Right ventricle myocardium inferior (tissue), 1 donor: ENCODE measurements around the gene LONP1. TPM values are rescaled to one million over a fixed set of nuclear protein-coding genes. Genes with fewer than 3 reads are reported as not detected.
"Not testable (repeated sequence)": the region's sequence is repeated elsewhere in the genome, so short reads cannot be mapped to it uniquely, and the experiment has no call there.

ENCODE experiments used
- ATAC-seq: fragments of 200-7000 bp; cut with Tn5 transposase; one replicate; pipeline ENCODE4 v1.9.1; 2020; ENCODE audit warnings: mild to moderate bottlenecking, moderate library complexity
- DNase-seq: peaks from one replicate; pipeline ENCODE4 v3.0.0; 2021; ENCODE audit errors: missing footprints
- intact Hi-C: fragments of 100-400 bp; cut with DNase I; formaldehyde crosslinking; loops from one replicate; pipeline ENCODE4 v1.11.0; 2022
- total RNA-seq: library from RNA; stranded (reverse); fragmentation: NEBNext Ultra II Directional; extraction: Animal tissue kit (Norgen Biotek cat#: 25700); gene quantifications from one replicate; pipeline ENCODE4 v1.2.1, GENCODE V29; 2021
- donor health status: DM: no; HTN: yes; CAD: no; lungs with severe emphysema.

LONP1 gene
- total RNA-seq, 1 donor from 2014 or later = 98.1 TPM

DNA sequence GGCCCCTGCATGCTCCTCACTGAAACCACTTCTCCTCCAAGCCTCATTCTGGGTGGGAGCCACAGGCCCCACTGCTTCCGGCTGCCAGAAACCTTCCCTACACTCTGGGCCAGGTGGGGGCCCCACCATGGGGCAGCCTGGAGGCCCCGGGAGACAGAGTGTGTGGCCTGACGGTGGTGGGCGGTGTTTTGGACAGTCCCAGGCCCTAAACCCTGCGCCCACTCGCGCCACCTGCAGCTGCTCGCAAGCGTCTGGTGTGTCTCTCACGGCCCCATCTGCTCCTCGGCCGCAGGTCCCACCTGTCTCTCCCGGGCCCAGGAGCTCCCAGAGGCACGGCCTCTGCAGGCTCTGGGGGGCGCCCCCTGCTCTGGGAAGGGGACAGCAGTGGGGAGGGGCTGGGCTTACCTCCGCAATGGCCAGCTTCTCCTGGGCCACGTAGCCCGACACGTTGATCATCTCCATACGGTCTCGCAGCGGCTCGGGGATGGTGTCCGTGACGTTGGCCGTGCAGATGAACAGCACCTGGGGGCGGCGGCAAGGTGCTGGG lies 24.2 kb downstream of the LONP1 start:
- DNase-seq (no peak), ATAC-seq (no peak)
- intact Hi-C loops = no loop called here

DNA sequence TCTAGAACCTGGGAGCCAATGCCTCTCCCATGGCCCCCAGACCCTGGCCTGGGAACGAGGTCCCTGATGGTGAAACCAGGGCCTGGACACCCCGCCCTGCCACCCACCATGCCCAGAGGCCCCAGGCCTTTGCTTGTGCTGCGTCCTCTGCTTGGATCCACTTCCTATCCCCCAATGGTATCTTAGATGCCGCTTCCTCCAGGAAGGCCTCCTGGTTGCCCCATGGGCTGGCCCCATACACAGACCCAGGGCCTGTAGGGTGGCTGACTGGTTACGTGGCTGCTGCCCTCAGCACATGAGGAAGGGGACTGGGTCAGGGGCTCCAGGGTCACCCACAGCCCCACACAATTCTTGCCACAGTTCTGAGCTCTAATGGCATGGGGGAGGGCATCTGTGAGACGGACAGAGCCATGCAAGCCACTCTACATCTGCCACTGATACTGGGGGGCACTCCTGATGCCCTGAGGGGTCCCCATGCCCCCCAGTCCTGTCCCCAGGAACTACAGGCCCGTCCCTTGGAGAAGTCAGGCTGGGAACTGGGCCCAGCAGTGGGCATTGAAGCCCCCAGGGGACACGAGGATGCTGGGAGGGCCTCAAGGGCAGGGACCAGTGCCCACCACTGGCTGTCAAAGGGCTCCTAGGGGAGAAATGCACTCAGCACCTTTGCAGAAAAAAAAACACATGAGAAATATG lies 24.8 kb downstream of the LONP1 start:
- intact Hi-C loops = no loop called here
- ATAC-seq (no peak), DNase-seq (no peak)

DNA sequence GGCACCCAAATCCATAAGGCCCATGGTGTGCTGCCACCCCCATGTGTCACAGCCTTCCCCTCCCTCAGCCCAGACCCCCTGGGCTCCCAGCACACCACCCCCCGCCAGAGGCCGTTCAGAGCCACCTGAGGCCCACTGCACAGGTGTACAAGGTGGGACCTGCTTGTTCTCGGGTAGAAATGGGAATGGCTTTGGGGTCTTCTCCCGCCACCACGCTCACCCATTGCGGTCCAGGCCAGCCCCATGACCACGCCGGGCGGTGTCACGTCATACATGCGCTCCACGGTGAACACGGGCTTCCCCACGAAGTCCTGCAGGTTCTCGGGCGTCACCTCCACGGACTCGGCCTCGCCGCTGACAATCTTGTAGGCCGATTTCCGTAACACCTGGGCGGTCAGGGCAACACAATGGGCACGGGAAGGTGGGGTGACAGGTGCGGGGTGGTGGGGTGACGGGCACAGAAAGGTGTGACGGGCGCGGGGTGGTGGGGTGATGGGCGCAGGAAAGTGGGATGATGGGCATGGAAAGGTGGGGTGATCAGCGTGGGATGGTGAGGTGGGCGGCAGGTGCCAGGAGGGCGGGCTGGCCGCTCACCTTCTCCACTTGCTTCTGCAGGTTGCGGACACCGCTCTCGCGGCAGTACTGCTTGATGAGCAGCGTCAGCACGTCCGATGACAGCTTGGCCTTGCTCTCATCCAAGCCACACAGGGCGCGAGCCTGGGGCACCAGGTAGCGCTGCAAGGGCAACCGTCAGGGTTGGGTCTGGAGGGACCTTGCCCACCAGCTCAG lies 25.6 kb downstream of the LONP1 start:
- intact Hi-C loops = no loop called here
- ATAC-seq = no peak
- DNase-seq = no peak

DNA sequence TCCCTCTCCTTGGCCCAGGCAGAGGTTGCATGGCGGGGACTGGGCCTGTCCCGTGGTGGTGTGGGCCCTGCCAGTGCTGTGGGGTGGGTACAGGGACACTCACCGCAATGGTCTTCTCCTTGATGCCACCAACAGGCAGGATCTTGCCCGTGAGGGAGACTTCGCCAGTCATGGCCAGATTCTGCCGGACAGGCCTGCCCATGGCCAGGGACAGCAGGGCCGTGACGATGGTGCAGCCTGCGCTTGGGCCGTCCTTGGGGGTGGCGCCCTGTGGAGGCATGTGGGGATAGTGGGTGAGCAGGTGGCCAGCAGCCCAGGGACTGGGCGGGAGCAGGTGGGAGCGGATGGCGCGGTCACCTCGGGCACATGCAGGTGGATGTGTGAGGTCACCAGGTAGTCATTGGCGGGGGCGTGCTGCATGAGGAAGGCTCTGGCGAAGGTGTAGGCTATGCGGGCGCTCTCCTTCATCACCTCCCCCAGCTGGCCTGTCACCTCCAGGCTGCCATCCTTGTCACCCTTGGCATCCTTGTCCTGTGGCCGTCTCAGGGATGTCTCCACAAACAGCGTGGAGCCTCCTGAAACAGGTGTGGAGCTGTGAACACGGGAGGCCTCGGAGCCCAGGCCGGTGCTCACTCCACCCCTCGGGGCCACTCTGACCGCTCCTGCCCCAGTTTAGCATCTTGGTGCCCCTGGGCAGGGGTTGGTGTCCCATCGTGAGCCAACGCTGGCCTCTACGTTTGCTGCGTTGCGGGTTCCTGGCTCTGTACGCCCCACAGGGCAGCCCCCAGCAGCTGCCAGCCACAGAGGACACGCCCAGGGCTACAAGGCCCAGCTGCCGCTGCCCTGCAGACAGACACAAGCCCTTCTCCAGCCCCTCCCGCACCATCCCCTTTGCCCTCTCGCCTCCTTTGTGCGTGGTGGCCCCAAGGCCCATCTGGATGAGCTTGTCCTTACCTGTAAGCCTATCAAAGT lies 26.5 kb downstream of the LONP1 start:
- ATAC-seq (no peak), DNase-seq (no peak)
- intact Hi-C loops = no loop called here

DNA sequence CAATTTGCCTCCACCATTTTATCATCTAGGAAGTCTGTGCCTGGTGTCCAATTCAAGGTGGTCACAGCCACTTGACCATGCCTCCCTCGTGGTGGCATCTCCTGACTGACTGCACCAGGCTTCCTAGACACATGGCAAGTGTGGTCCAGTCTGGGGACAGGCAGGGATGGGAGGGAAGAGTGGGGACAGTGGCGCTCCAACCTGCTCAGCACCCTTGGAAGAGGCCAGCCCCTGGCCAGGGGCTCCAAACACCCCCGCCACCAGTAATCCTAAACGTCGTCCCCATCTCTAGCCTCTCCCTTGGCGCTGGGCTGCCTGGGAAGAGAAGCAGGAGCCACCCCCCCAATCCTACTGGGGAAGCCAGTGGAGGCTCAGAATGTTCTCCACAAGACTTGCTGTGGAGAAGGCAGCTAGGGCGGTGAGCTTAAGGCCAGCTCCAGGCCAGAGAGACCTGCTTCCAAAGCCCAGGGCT lies 27.2 kb downstream of the LONP1 start:
- no peak for DNase-seq
- intact Hi-C loops = no loop called here
- ATAC-seq = no peak

DNA sequence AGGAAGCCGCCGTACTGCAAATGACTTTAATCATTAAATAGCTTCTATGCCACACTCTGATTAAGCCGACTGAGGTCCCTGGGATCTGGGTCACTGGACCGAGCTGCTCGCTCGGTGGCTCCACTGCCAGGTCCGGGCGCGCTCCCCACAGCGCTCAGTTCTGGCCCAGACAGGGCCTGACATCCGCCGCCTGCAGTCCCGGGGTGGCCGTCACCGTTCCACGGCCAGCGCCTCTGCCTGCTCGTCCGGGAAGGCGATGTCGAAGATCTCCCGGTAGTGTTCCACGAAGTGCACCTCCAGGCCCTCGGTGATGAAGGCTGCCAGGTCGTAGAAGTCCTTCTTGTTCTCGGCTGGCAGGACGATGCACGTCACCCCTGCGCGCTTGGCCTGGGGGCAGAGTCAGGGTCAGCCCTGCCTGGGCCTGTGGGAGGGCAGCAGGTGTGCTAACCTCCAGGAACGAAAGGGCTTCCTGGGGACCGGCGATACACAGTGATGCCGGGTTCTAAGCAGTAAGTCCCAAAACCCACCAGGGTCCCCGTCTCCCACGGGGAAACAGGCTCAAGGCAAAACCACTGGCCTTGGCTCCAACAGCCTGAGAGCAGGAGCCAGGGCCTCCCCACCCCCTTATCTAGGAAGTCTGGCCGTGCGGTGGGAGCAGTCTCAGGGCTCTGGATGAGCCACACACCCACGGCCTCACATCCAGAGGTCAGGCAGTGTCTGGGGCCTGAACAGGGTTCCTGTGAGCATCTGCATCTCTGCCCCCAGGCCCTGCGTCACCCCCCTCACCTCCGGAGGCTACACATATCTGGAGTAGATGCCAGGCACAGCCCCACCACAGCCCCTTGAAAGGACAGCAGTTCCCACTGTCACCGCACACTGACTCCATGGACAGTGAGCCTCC lies 27.9 kb downstream of the LONP1 start:
- intact Hi-C loops = loop anchor here (2.0 kb wide), 1 partner anchor 27 kb away; no protein-coding TSS in a partner anchor
- DNase-seq (no peak), ATAC-seq (no peak)

DNA sequence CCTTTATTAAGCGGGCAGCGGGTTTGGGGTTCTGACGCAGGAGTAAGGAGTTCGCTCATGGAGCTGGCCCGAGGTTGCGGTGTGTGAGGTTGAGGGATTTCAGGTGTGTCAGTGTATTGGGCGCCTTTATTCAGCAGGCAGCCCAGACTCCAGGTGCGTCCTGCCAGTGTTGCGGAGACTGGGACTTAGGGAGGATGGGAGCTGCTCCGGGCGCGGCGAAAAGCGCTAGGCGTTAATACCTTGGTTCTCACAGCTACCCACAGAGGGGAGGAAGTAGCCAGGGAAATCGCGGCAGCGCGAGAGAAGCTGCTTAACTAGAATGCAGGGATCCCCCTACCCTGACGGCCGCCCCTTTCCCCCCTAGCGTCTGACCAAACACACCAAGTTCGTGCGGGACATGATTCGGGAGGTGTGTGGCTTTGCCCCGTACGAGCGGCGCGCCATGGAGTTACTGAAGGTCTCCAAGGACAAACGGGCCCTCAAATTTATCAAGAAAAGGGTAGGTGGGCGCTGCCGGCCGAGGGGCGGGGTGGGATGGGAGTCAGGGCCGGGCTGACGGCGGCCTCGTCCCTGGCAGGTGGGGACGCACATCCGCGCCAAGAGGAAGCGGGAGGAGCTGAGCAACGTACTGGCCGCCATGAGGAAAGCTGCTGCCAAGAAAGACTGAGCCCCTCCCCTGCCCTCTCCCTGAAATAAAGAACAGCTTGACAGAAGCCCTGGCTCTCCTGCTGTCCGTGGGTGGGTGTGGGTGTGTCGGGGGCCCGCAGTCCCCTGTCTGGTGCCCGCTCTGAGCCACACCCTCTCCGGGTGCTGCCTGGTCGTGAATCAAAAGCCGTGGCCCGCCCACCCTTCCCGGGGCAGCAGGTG lies 28.8 kb downstream of the LONP1 start:
- intact Hi-C loops = loop anchor here (2.0 kb wide), 1 partner anchor 28 kb away; no protein-coding TSS in a partner anchor
- DNase-seq (peak; percentile 86), ATAC-seq (peak; percentile 20)

DNA sequence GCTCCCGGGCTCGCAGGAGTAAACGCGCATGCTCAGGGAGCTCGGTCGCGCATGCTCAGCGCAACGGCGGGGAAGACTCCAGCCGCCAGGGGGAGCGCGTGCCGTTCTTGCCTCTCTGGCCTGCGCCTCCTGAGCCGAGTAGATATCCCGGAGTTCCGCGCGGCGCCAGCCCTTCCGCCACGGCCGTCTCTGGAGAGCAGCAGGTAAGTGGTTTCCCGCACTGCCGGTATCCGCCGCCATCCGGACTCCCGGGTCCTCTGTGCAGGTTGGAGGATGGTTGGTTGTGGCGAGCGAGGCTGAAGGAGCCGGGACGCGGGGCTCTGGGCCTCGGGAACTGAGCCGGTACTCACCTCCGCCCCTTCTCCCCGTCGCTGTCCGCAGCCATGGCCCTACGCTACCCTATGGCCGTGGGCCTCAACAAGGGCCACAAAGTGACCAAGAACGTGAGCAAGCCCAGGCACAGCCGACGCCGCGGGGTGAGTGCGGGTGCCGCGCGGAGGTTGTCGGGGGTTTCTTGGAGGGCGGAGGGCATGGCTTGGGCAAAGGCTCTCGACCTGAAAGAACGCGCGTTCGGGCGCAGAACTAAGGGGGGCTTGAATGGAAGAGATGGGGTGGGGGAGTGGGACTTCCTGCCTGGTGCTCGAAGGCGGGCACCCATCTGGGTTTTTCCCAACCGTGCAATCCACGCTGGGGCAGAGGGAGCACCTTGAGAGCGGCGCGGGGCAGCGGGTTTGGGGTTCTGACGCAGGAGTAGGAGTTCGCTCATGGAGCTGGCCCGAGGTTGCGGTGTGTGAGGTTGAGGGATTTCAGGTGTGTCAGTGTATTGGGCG lies 29.6 kb downstream of the LONP1 start, which contains the start of gene RPL36:
Gene RPL36, plus strand, starts transcription at position 171 of the 830 bp plus-strand sequence. Its CDS starts 213 bp downstream, at position 384.
- DNase-seq (peak; percentile 99), ATAC-seq (peak; percentile 81)
- intact Hi-C loops = loop anchor here (2.0 kb wide), 1 partner anchor 28 kb away; no protein-coding TSS in a partner anchor

DNA sequence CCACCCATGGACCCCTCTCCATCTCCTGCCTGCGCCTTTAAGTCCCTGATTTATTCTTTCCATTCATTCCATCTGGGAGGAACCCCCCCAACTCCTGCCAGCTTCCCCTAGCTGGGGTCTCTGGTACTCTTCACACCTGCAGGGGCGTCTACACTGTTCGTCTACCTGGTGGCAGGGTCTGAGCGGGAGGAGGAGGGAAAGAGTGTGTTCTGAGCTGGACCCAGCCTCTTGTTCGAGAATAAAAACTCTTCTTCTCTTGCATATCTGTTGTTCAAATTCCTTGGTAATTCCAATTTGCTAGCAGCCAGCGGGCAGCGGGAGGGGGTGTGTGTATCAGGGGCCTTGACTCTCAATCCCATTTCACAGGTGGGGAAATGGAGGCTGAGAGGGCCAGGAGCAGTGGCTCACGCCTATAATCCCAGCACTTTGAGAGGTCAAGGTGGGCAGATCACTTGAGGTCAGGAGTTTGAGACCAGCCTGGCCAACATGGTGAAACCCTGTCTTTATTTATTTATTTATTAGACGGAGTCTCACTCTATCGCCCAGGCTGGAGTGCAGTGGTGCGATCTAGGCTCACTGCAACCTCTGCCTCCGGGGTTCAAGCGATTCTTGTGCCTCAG lies 31.6 kb downstream of the LONP1 start:
- ATAC-seq, intact Hi-C loops, DNase-seq: not testable (repeated sequence)

DNA sequence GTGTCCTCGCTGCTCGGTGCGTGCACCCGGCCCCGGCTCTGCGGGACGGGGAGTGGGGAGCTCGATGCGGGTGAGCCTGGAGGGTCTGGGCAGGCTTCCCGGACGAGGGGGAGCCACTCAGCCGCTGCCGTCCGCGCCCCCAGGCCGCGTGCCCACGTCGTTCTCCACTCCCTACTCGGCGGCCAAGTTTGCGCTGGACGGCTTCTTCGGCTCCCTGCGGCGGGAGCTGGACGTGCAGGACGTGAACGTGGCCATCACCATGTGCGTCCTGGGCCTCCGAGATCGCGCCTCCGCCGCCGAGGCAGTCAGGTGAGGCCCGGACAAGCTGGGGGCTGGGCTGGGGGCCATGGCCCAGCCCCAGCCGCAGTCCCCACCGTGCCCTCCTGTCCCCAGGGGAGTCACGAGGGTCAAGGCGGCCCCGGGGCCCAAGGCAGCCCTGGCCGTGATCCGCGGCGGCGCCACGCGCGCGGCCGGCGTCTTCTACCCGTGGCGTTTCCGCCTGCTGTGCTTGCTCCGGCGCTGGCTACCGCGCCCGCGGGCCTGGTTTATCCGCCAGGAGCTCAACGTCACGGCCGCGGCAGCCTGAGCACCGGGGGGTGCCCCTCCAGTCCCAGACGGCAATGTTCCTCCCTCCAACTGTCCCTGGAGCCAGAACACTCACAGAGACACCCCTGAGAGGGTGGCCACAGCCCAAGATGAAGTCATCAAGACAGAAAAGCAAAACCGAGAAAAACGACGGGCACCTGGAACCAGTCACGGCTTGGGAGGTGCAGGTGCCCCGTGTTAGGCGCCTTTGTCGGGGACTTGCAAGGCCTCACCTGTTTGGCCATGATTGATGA lies 32.4 kb downstream of the LONP1 start:
- DNase-seq = peak; percentile 79
- intact Hi-C loops = no loop called here
- no peak for ATAC-seq

DNA sequence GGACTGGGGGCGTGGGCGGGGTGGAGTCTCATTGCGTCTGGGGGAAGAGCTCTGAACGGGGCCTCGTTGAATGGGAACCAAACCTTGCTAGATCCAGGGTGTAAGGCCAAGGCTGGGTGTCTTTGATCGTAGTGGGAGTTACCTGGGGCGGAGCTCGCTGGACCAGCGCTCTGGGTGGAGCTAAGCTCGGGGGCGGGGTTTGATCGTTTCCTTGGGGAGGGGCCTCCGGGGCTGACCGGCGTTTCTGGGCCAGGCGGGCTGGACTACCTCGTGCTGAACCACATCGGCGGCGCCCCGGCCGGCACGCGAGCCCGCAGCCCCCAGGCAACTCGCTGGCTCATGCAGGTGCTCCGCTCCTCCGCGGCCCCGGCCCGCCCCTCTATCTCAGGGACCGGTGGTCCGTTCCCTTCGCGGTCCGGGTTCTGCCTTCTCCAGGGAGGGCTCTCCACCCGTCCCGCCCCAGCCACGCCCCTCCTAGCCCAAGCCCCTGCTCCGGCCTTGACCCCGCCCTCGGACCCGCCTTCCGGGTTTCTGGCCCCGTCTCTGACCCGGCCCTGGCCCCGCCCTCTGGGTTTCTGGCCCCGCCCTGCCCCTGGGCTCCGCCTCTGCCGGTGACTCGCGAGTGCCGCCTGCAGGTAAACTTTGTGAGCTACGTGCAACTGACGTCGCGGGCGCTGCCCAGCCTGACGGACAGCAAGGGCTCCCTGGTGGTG lies 33.1 kb downstream of the LONP1 start:
- intact Hi-C loops = no loop called here
- ATAC-seq (peak; percentile 87), DNase-seq (peak; percentile 99)

DNA sequence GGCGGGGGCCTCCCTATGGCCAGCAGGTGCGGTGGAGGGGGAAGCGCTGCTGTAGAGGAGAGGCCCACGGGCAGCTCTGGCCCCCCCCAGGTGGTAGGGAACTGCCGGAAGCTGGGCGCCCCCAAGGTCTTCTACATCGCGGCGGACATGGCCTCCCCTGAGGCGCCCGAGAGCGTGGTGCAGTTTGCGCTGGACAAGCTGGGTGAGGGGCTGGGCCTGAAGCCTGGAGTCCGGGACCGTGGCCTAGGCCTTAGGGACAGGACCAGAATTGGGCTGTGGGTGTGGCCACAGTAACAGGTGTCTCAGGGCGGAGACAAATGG lies 33.7 kb downstream of the LONP1 start:
- no peak for ATAC-seq
- intact Hi-C loops = no loop called here
- DNase-seq = peak; percentile 81

DNA sequence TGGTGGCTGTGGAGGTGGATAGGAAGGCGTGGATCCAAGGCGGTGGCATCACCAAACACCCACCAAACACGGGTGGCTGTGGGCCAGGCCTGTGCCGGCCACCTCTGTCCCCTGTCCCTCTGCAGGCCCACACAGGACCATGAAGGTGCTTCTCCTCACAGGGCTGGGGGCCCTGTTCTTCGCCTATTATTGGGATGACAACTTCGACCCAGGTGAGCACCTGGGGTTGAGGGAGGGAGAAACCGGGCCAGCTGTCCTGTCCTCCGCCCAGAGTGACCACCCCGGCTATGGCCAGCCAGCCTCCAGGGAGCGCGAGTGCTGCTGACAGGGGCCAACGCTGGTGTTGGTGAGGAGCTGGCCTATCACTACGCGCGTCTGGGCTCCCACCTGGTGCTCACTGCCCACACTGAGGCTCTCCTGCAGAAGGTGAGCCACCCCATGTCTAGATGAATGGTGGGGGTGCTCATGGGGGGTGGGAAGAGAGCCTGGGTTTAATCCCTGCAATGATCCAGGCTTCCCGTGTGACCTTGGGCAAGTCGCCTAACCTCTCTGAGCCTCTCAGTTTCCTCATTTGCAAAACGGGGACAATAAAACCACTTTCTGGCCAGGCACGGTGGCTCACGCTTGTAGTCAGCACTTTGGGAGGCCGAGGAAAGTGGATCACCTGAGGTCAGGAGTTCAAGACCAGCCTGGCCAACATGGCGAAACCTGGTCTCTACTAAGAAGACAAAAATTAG lies 35.1 kb downstream of the LONP1 start:
- no peak for ATAC-seq
- intact Hi-C loops = loop anchor here (5.0 kb wide), 1 partner anchor 37 kb away; the partner anchor contains the start of genes CATSPERD and LONP1
- DNase-seq = peak; percentile 17
